ENCODE data around the gene SCN4A. TPM values are rescaled to one million over a fixed set of nuclear protein-coding genes. Genes with fewer than 3 reads are reported as not detected.
A peak's percentile ranks its signal among the peaks of the same experiment; 100 is the strongest.

The SCN4A gene
- total RNA-seq, 2 experiments from 2014 or later: 0.02 TPM; not detected in 1

- H3K27me3 Mint-ChIP-seq: peaks cover 4% of the 10 kb centered on the region
- H3K36me3 Mint-ChIP-seq: peaks cover 1% of the 10 kb centered on the region
- peaks cover 32% of the 10 kb centered on the region for H3K4me1 Mint-ChIP-seq
- H3K27ac Mint-ChIP-seq: peak within 1 kb of the TSS; percentile 33
- H3K4me3 Mint-ChIP-seq: peak within 1 kb of the TSS; percentile 87
- ATAC-seq: peak; percentile 84
- no peaks in the 10 kb centered on the region for H3K9me3 Mint-ChIP-seq (ENCODE audit: low read depth)
- peak; percentile 86 for DNase-seq
- CTCF ChIA-PET: interaction anchor here (0.7 to 10.7 kb wide), 8 partner anchors 15 to 135 kb away, joined by 3 to 126 read pairs (median 8); partner anchors contain the start of genes GH1 and ICAM2
Observed at GRCh38 chr17:63998050-63998720, 25.5 kb upstream of the SCN4A start, which contains the start of gene PRR29. TSS of gene PRR29 (plus strand) at chr17:63998351. CDS start at chr17:63998365, 14 bp downstream.

- peaks cover 36% of the 10 kb centered on the region for H3K4me1 Mint-ChIP-seq
- peak overlapping the region; percentile 33 for H3K27ac Mint-ChIP-seq
- H3K36me3 Mint-ChIP-seq: peaks cover 1% of the 10 kb centered on the region
- DNase-seq: no peak
- no peaks in the 10 kb centered on the region for H3K9me3 Mint-ChIP-seq (ENCODE audit: low read depth)
- H3K27me3 Mint-ChIP-seq: peaks cover 6% of the 10 kb centered on the region
- peak overlapping the region; percentile 87 for H3K4me3 Mint-ChIP-seq
- ATAC-seq: no peak
- CTCF ChIA-PET: interaction anchor here (1.0 to 10.7 kb wide), 7 partner anchors 15 to 136 kb away, joined by 3 to 126 read pairs (median 8); partner anchors contain the start of genes GH1 and ICAM2
Observed at GRCh38 chr17:63997341-63998048, 24.8 kb upstream of the SCN4A start.

- ATAC-seq (no peak), DNase-seq (no peak)
- Mint-ChIP-seq H3K27ac (no peak overlapping the region), H3K9me3 (ENCODE audit: low read depth) (no peaks in the 10 kb centered on the region), H3K27me3 (peaks cover 11% of the 10 kb centered on the region), H3K4me1 (peaks cover 43% of the 10 kb centered on the region), H3K36me3 (peaks cover 1% of the 10 kb centered on the region), H3K4me3 (no peak overlapping the region)
- CTCF ChIA-PET: interaction anchor here (0.6 to 10.7 kb wide), 4 partner anchors 24 to 136 kb away, joined by 3 to 126 read pairs (median 8); partner anchors contain the start of gene ICAM2
Observed at GRCh38 chr17:63996430-63997182, 23.9 kb upstream of the SCN4A start.

- Mint-ChIP-seq H3K27ac (no peak overlapping the region), H3K36me3 (peaks cover 1% of the 10 kb centered on the region), H3K9me3 (ENCODE audit: low read depth) (no peaks in the 10 kb centered on the region), H3K27me3 (peaks cover 14% of the 10 kb centered on the region), H3K4me1 (peaks cover 51% of the 10 kb centered on the region), H3K4me3 (no peak overlapping the region)
- DNase-seq: no peak
- no peak for ATAC-seq
- CTCF ChIA-PET: interaction anchor here (0.9 to 10.7 kb wide), 3 partner anchors 21 to 77 kb away, joined by 3 to 126 read pairs (median 20); partner anchors contain the start of gene GH1
Observed at GRCh38 chr17:63995626-63996025, 22.9 kb upstream of the SCN4A start.

GRCh38 chr17:63993368-63993985 is 20.8 kb upstream of the SCN4A start:
- peaks cover 1% of the 10 kb centered on the region for H3K36me3 Mint-ChIP-seq
- peak overlapping the region; percentile 66 for H3K27ac Mint-ChIP-seq
- no peaks in the 10 kb centered on the region for H3K9me3 Mint-ChIP-seq (ENCODE audit: low read depth)
- H3K4me3 Mint-ChIP-seq: no peak overlapping the region
- H3K4me1 Mint-ChIP-seq: peaks cover 49% of the 10 kb centered on the region
- CTCF ChIA-PET: interaction anchor here (0.9 to 10.7 kb wide), 15 partner anchors 8 to 140 kb away, joined by 3 to 126 read pairs (median 5); partner anchors contain the start of genes CD79B, GH1 and ICAM2
- DNase-seq: peak; percentile 56
- ATAC-seq: peak; percentile 24
- peaks cover 14% of the 10 kb centered on the region for H3K27me3 Mint-ChIP-seq

GRCh38 chr17:63991611-63992010 is 18.9 kb upstream of the SCN4A start:
- H3K27me3 Mint-ChIP-seq: peaks cover 11% of the 10 kb centered on the region
- no peak overlapping the region for H3K4me3 Mint-ChIP-seq
- H3K36me3 Mint-ChIP-seq: peaks cover 1% of the 10 kb centered on the region
- H3K27ac Mint-ChIP-seq: no peak overlapping the region
- H3K9me3 Mint-ChIP-seq (ENCODE audit: low read depth): no peaks in the 10 kb centered on the region
- CTCF ChIA-PET: interaction anchor here (0.9 to 10.7 kb wide), 8 partner anchors 12 to 80 kb away, joined by 3 to 126 read pairs (median 7); partner anchors contain the start of gene GH1
- ATAC-seq (no peak), DNase-seq (no peak)
- peaks cover 38% of the 10 kb centered on the region for H3K4me1 Mint-ChIP-seq

- Mint-ChIP-seq H3K4me1 (peaks cover 51% of the 10 kb centered on the region), H3K27me3 (peaks cover 10% of the 10 kb centered on the region), H3K36me3 (no peaks in the 10 kb centered on the region), H3K9me3 (ENCODE audit: low read depth) (no peaks in the 10 kb centered on the region), H3K27ac (no peak overlapping the region), H3K4me3 (no peak overlapping the region)
- CTCF ChIA-PET: interaction anchor here (0.8 to 10.7 kb wide), 23 partner anchors 14 to 156 kb away, joined by 3 to 126 read pairs (median 6); partner anchors contain the start of genes CD79B, CSHL1, GH1 and ICAM2
- ATAC-seq (no peak), DNase-seq (no peak)
Observed at GRCh38 chr17:63989622-63990345, 17.1 kb upstream of the SCN4A start.

GRCh38 chr17:63988741-63989621 is 16.3 kb upstream of the SCN4A start:
- no peaks in the 10 kb centered on the region for H3K9me3 Mint-ChIP-seq (ENCODE audit: low read depth)
- H3K36me3 Mint-ChIP-seq: no peaks in the 10 kb centered on the region
- ATAC-seq (no peak), DNase-seq (no peak)
- no peak overlapping the region for H3K4me3 Mint-ChIP-seq
- peaks cover 49% of the 10 kb centered on the region for H3K4me1 Mint-ChIP-seq
- CTCF ChIA-PET: interaction anchor here (2.1 to 4.9 kb wide), 5 partner anchors 32 to 77 kb away, joined by 9 to 43 read pairs (median 17); partner anchors contain the start of genes CD79B, CSHL1, GH1 and ICAM2
- H3K27me3 Mint-ChIP-seq: peaks cover 10% of the 10 kb centered on the region
- H3K27ac Mint-ChIP-seq: peak overlapping the region; percentile 22

- no peak overlapping the region for H3K27ac Mint-ChIP-seq
- DNase-seq: no peak
- CTCF ChIA-PET: interaction anchor here (0.6 to 4.9 kb wide), 4 partner anchors 33 to 69 kb away, joined by 3 to 36 read pairs (median 3); partner anchors contain the start of genes GH1 and ICAM2
- no peaks in the 10 kb centered on the region for H3K9me3 Mint-ChIP-seq (ENCODE audit: low read depth)
- H3K27me3 Mint-ChIP-seq: peaks cover 10% of the 10 kb centered on the region
- no peak for ATAC-seq
- no peak overlapping the region for H3K4me3 Mint-ChIP-seq
- peaks cover 42% of the 10 kb centered on the region for H3K4me1 Mint-ChIP-seq
- no peaks in the 10 kb centered on the region for H3K36me3 Mint-ChIP-seq
Observed at GRCh38 chr17:63988127-63988478, 15.4 kb upstream of the SCN4A start.

- peaks cover 8% of the 10 kb centered on the region for H3K27me3 Mint-ChIP-seq
- peaks cover 37% of the 10 kb centered on the region for H3K4me1 Mint-ChIP-seq
- peaks cover 5% of the 10 kb centered on the region for H3K9me3 Mint-ChIP-seq (ENCODE audit: low read depth)
- ATAC-seq (no peak), DNase-seq (no peak)
- H3K36me3 Mint-ChIP-seq: peaks cover 2% of the 10 kb centered on the region
- no peak overlapping the region for H3K4me3 Mint-ChIP-seq
- CTCF ChIA-PET: interaction anchor here (0.6 to 4.9 kb wide), 7 partner anchors 26 to 83 kb away, joined by 3 to 36 read pairs (median 3); partner anchors contain the start of genes GH1 and ICAM2
- peak overlapping the region; percentile 11 for H3K27ac Mint-ChIP-seq
Observed at GRCh38 chr17:63987221-63988126, 14.8 kb upstream of the SCN4A start.
